Measurements from ENCODE around the gene ADCYAP1.

ADCYAP1 gene

DNA sequence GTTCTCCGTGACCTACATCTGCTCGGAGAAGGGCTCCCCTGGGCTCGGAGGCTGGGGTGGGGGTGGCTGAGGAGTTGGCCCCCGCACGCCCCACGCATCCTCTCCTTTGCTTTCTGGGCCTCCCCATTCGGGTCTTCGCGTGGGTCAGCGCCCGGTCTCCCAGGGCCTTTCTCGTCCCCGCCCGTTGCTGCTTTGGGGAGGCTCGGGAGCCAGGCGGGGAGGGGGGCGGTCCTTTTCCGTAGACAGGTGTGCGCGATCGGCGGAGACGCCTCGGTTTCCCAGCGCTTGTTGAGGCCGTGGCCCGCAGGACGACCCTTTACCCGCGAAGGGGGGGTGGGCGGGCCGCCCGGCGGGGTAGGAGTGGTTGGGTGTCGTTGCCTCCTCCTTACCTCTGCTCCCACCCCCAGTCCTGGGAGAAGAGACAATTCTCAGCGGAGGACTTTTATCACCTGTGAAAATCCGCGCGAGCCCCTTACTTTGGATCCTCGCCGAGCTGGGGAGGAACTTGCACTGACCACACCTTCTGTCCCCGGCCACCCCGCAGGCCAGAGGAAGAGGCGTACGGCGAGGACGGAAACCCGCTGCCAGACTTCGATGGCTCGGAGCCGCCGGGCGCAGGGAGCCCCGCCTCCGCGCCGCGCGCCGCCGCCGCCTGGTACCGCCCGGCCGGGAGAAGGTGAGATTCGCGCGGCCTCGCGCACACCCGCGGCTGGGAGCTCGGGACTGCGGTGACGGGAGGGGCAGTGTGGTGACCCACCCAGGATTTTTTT is 2.6 kb downstream of the ADCYAP1 start:
- H3K4me3 Mint-ChIP-seq, result peak overlapping the region; percentile 69 to 73 (median 69)
- peaks cover 3% of the 10 kb centered on the region for H3K9me3 Mint-ChIP-seq
- H3K27me3 Mint-ChIP-seq (ENCODE audit: low read depth), result peaks cover 99% of the 10 kb centered on the region
- H3K27ac Mint-ChIP-seq, result no peak overlapping the region
- TF ChIP-seq, protein P1, sequence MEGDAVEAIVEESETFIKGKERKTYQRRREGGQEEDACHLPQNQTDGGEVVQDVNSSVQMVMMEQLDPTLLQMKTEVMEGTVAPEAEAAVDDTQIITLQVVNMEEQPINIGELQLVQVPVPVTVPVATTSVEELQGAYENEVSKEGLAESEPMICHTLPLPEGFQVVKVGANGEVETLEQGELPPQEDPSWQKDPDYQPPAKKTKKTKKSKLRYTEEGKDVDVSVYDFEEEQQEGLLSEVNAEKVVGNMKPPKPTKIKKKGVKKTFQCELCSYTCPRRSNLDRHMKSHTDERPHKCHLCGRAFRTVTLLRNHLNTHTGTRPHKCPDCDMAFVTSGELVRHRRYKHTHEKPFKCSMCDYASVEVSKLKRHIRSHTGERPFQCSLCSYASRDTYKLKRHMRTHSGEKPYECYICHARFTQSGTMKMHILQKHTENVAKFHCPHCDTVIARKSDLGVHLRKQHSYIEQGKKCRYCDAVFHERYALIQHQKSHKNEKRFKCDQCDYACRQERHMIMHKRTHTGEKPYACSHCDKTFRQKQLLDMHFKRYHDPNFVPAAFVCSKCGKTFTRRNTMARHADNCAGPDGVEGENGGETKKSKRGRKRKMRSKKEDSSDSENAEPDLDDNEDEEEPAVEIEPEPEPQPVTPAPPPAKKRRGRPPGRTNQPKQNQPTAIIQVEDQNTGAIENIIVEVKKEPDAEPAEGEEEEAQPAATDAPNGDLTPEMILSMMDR (IDR thresholded peaks at IDR 0.05; ENCODE audit: unreplicated experiment in 3 of 3), result no peak
- H3K4me1 Mint-ChIP-seq, result peaks cover 25% of the 10 kb centered on the region
- H3K36me3 Mint-ChIP-seq (ENCODE audit: low read depth), result no peaks in the 10 kb centered on the region

DNA sequence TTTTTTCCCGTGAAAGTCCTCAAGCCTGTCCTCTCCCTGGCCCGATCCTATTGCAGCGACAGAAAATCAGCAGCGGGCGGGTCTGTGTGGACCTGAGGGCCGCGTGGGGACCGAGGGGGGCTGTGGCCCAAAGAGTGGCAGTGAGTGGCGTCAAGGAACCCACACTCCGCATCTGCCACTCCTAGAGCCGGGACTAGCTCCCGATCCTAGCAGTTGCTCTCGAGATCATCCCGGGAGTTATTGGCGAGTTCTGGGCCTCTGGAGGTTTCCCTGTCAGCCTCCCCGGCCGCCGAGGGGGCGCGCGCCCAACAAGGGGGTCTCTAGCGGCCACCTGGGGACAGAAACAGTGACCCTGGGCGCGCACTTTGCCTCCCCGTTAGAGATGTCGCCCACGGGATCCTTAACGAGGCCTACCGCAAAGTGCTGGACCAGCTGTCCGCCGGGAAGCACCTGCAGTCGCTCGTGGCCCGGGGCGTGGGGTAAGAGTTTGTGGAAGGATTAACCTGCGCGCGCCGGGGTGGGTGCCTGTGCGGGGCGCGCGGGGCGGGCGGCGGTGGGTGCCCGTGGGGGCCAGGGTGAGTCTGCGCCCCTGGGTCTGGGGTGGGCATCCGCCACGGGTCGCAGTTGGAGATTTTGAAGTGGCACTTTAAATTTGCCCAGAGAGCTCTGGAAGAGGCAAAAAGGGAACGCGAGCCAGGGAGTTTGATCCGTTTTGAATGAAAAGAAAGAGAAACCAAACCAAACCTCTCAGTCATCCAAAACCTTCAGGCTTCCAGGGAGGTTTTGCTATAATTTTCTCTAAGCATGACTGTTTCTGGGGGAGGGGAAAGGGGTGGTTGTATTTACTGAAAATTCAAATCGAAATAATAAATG is 3.5 kb downstream of the ADCYAP1 start:
- Mint-ChIP-seq H3K4me3 (peak overlapping the region; percentile 67 to 74 (median 73)), H3K27ac (no peak overlapping the region), H3K27me3 (ENCODE audit: low read depth) (peaks cover 100% of the 10 kb centered on the region), H3K4me1 (peaks cover 25% of the 10 kb centered on the region), H3K9me3 (peaks cover 3% of the 10 kb centered on the region), H3K36me3 (ENCODE audit: low read depth) (no peaks in the 10 kb centered on the region)
- TF ChIP-seq, protein P1 (IDR thresholded peaks at IDR 0.05; ENCODE audit: unreplicated experiment in 3 of 3), result no peak

DNA sequence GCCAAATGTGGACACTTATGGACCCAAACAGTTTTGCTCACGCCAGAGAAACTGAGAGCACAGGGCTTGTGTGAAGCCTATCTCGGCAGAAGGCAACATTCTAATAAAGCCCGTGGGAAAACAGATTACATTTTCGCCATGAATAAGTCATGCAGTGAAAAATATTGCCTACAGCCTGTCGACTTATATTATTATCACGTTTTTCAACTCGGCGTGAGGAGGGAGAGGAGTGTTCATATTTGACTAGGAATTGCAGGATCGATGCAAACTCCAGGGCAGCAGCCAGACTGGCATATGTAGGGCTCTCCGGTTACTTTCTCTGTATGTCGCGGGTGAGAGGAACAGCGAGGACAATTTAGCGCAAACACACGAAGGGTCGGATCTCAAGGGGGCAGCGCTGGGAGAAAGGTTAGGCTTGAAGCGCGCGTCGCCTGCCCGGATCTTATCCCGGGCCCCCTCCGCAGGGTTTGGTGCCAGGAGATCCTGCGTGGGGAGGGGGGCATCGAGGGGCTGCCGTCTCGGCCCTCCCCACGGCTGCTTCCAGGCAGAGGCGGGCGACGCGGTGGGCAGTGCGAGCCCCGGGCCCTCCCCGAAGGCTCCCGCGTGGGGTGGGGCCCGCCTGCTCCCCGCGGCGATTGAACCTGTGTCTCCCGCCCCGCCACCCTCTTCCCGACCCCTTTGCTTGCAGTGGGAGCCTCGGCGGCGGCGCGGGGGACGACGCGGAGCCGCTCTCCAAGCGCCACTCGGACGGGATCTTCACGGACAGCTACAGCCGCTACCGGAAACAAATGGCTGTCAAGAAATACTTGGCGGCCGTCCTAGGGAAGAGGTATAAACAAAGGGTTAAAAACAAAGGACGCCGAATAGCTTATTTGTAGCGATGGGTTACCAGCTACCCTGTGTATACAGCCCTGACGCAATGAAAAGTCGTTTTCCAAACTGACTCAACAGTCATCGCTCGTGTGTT is 4.4 kb downstream of the ADCYAP1 start:
- Mint-ChIP-seq H3K27ac (no peak overlapping the region), H3K36me3 (ENCODE audit: low read depth) (no peaks in the 10 kb centered on the region)

DNA sequence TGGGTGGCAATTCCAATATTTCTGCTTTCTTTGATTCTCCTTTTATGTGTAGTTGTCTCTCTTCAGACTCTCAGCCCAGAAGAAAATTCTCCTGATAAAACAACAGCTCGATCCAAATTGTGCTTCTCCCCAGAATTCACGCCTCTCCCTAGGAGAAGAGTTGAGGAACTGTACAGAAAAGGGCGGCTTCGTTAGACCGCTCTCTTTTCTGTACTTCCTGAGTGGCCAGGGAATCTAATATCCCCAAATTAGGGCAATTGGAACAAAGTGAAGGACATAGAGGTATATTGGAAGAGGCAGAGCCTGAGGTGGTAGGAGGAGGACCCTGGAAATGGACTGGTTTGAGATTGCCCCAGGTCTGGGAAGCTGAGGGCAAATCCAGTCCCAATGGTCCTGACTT is 5.6 kb downstream of the ADCYAP1 start:
- peaks cover 96% of the 10 kb centered on the region for H3K27me3 Mint-ChIP-seq (ENCODE audit: low read depth)
- TF ChIP-seq, protein P1 (IDR thresholded peaks at IDR 0.05; ENCODE audit: unreplicated experiment in 3 of 3), result no peak
- H3K27ac Mint-ChIP-seq, result no peak overlapping the region
- peak overlapping the region in 1 of 3 experiments; percentile 25 for H3K4me3 Mint-ChIP-seq
- H3K4me1 Mint-ChIP-seq, result peaks cover 18% of the 10 kb centered on the region
- no peaks in the 10 kb centered on the region for H3K36me3 Mint-ChIP-seq (ENCODE audit: low read depth)
- peaks cover 1% of the 10 kb centered on the region for H3K9me3 Mint-ChIP-seq

More for the DNA sequence above, 4.4 kb downstream of the ADCYAP1 start:
- Mint-ChIP-seq H3K4me1 (peaks cover 20% of the 10 kb centered on the region), H3K27me3 (ENCODE audit: low read depth) (peaks cover 100% of the 10 kb centered on the region), H3K4me3 (peak overlapping the region; percentile 67 to 74 (median 73)), H3K9me3 (no peaks in the 10 kb centered on the region)
- TF ChIP-seq, protein P1 (IDR thresholded peaks at IDR 0.05; ENCODE audit: unreplicated experiment in 3 of 3), result no peak

DNA sequence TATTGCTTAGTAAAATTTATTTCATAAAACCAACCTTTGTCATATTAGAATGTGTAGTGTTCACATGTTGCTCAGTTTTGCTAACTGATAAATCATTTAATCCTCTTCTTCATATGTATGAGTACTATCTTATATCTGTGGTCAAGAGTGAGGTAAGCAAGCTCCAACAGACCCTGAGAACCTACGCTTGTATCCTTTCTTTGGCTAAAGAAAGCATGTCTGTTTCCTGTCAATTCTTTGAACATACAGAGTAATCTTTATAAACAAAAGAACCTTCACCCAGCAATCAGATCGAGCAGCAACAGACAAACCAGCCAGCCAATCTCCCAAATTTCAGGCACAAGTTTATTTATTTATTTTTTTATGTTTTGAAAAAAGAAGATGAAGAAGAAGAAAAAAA is 6.4 kb downstream of the ADCYAP1 start:
- TF ChIP-seq, protein P1 (IDR thresholded peaks at IDR 0.05; ENCODE audit: unreplicated experiment in 3 of 3), result no peak
- peaks cover 3% of the 10 kb centered on the region for H3K9me3 Mint-ChIP-seq
- H3K36me3 Mint-ChIP-seq (ENCODE audit: low read depth), result no peaks in the 10 kb centered on the region
- no peak overlapping the region for H3K27ac Mint-ChIP-seq
- H3K4me1 Mint-ChIP-seq, result peaks cover 13% of the 10 kb centered on the region
- H3K4me3 Mint-ChIP-seq, result no peak overlapping the region
- peaks cover 95% of the 10 kb centered on the region for H3K27me3 Mint-ChIP-seq (ENCODE audit: low read depth)
